Fibroblast of lung (primary cell): ENCODE data around the gene EMILIN3.

Experiments used
- EZH2 ChIP-seq: IDR thresholded peaks from 2 replicates; pipeline ENCODE4 v1.5.1; 2012; ENCODE audit warnings: low read length, control low read depth, mild to moderate bottlenecking; ENCODE audit errors: missing control alignments
- TF ChIP-seq, protein P1 (sequence below), 2 donors: IDR thresholded peaks in 1 of 2; conservative IDR thresholded peaks in 1 of 2; 1 replicate in 1 of 2; 2 replicates in 1 of 2; pipeline ENCODE4 v1.5.1; 2011 to 2012; ENCODE audit warnings: low read length in 2 of 2, control low read depth in 1 of 2, inconsistent platforms in 1 of 2, low read depth in 1 of 2, mild to moderate bottlenecking in 1 of 2

DNA sequence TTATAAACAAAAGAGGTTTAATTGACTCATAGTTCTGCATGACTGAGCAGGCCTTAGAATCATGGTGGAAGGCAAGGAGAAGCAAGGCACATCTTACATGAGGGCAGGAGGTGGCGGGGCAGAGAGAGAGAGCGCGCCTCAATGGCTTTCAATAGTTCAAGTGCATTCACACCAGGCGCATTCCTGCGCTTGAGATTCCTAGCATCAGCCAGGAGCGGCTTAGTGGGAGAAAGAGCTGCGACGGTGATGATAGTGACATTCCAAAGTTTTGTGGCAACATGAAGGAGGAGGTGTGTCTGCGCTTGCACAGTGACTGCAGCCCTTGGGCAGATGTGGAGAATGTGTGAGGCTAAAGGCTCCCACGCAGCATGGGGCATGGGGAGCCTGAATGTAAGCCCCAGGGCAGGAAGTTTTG lies 25.0 kb upstream of the EMILIN3 start:
- TF ChIP-seq, protein P1, sequence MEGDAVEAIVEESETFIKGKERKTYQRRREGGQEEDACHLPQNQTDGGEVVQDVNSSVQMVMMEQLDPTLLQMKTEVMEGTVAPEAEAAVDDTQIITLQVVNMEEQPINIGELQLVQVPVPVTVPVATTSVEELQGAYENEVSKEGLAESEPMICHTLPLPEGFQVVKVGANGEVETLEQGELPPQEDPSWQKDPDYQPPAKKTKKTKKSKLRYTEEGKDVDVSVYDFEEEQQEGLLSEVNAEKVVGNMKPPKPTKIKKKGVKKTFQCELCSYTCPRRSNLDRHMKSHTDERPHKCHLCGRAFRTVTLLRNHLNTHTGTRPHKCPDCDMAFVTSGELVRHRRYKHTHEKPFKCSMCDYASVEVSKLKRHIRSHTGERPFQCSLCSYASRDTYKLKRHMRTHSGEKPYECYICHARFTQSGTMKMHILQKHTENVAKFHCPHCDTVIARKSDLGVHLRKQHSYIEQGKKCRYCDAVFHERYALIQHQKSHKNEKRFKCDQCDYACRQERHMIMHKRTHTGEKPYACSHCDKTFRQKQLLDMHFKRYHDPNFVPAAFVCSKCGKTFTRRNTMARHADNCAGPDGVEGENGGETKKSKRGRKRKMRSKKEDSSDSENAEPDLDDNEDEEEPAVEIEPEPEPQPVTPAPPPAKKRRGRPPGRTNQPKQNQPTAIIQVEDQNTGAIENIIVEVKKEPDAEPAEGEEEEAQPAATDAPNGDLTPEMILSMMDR (conservative IDR thresholded peaks at IDR 0.05 in 1 of 2, IDR thresholded peaks at IDR 0.05 in 1 of 2; ENCODE audit: low read depth in 1 of 2, low read length in 2 of 2) = no peak
- TF ChIP-seq EZH2 = no peak
